Hepatocyte (in vitro differentiated cells): ENCODE measurements around the gene NDUFB11. TPM values are rescaled to one million over a fixed set of nuclear protein-coding genes. Genes with fewer than 3 reads are reported as not detected.

ENCODE experiments used
- DNase-seq: peaks from one replicate; pipeline ENCODE4 v3.0.0-alpha.2; 2016; ENCODE audit warnings: low spot score
- H2AFZ ChIP-seq: fragments of 200-600 bp; sonication (generic); 2 replicates; pipeline ENCODE4 v1.6.0; 2016; ENCODE audit warnings: antibody characterized with exemption, mild to moderate bottlenecking
- H3K27ac ChIP-seq: fragments of 200-600 bp; sonication (generic); 2 replicates; pipeline ENCODE4 v1.5.1; 2016; ENCODE audit warnings: mild to moderate bottlenecking
- H3K27me3 ChIP-seq: fragments of 200-600 bp; sonication (generic); 2 replicates; pipeline ENCODE4 v1.6.1; 2016
- H3K36me3 ChIP-seq: fragments of 200-600 bp; sonication (generic); replicated peaks from 2 replicates; pipeline ENCODE4 v1.5.1; 2016; ENCODE audit warnings: low read depth; ENCODE audit not compliant: insufficient read depth
- H3K4me1 ChIP-seq: fragments of 200-600 bp; sonication (generic); 2 replicates; pipeline ENCODE4 v1.5.1; 2016; ENCODE audit warnings: mild to moderate bottlenecking, moderate library complexity; ENCODE audit not compliant: insufficient read depth
- H3K4me2 ChIP-seq: fragments of 200-600 bp; sonication (generic); 2 replicates; pipeline ENCODE4 v1.6.0; 2016
- H3K4me3 ChIP-seq: fragments of 200-600 bp; sonication (generic); 2 replicates; pipeline ENCODE4 v1.5.1; 2016; ENCODE audit warnings: mild to moderate bottlenecking
- H3K79me2 ChIP-seq: fragments of 200-600 bp; sonication (generic); 2 replicates; pipeline ENCODE4 v1.6.0; 2017; ENCODE audit warnings: mild to moderate bottlenecking
- H3K9me2 ChIP-seq: fragments of 200-600 bp; sonication (generic); replicated peaks from 2 replicates; pipeline ENCODE4 v1.6.0; 2017; ENCODE audit warnings: mild to moderate bottlenecking; ENCODE audit not compliant: insufficient read depth
- H3K9me3 ChIP-seq: fragments of 200-600 bp; sonication (generic); 2 replicates; pipeline ENCODE4 v1.5.1; 2016; ENCODE audit warnings: low read depth, mild to moderate bottlenecking
- H4K20me1 ChIP-seq: fragments of 200-600 bp; sonication (generic); 2 replicates; pipeline ENCODE4 v1.6.0; 2016; ENCODE audit warnings: mild to moderate bottlenecking; ENCODE audit not compliant: insufficient read depth, poor library complexity, severe bottlenecking
- CTCF ChIP-seq: fragments of 200-600 bp; sonication (generic); IDR thresholded peaks from 2 replicates; pipeline ENCODE4 v1.5.1; 2016; ENCODE audit warnings: antibody characterized with exemption, mild to moderate bottlenecking; ENCODE audit not compliant: poor library complexity
- EZH2 ChIP-seq: fragments of 200-600 bp; sonication (generic); IDR thresholded peaks from 2 replicates; pipeline ENCODE4 v1.6.1; 2016; ENCODE audit warnings: antibody characterized with exemption, mild to moderate bottlenecking, borderline replicate concordance
- EZH2phosphoT487 ChIP-seq: fragments of 200-600 bp; sonication (generic); IDR thresholded peaks from one replicate; pipeline ENCODE4 v1.6.1; 2018; ENCODE audit warnings: antibody characterized with exemption, mild to moderate bottlenecking, low read depth, moderate library complexity; ENCODE audit not compliant: unreplicated experiment, severe bottlenecking
- WGBS: methylation state at CpG from one replicate; pipeline ENCODE4 v1.1.6; 2016; ENCODE audit warnings: low lambda C conversion rate; ENCODE audit errors: missing lambda C conversion rate; 5-methylcytosine and 5-hydroxymethylcytosine counted together
- polyA plus RNA-seq: library from polyadenylated mRNA; unstranded; fragments of >200 nt; fragmentation: Nextera tagmentation; extraction: Ambion mirVana; gene quantifications from 2 replicates; pipeline ENCODE4 v1.2.1, GENCODE V29; 2016
- total RNA-seq: library from RNA; depleted of rRNA; stranded (reverse); fragments of >200 nt; gene quantifications from 2 replicates; pipeline ENCODE4 v1.2.3, GENCODE V29; 2014

Gene NDUFB11
- total and polyA plus RNA-seq, 2 experiments from 2014 or later: 65.4 to 168 TPM

DNA sequence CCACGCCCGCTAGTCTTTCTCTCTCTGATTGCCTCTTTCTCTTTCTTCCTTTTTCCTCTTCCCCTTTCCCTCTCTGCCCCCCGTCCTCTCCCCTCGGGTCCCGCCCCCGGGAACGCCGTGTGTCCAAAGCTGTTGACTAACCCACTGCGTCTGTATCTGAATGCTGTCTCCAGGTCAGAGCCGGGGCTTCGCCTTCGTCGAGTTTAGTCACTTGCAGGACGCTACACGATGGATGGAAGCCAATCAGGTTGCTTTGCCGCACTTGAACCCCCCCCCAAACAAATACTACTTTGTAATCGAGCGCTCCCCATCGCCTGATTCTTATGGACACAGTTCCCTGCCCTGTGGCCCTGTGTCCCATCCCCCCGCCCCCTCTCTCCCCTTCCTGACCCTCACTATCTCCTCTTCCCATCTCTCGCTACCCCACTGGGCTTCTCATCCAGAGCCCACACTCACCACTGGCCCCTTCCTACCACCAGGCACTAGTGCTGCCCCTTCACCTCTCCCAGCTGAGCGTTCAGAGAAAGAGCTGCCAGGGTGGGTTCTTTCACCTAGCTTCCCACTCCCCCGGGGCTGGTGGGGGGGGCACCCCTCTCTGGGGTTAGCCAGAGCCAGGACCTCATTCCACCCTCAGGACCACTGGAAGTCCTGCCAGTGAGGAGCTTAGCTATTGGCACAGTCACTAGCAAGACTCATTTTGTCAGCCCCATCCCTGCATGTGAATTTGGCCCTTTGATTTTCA, 30.5 kb upstream of the NDUFB11 start:
- Histone ChIP-seq H3K27ac (no peak overlapping the region), H3K9me2 (no peaks in the 10 kb centered on the region), H3K4me3 (no peak overlapping the region), H3K4me1 (no peaks in the 10 kb centered on the region), H3K9me3 (no peaks in the 10 kb centered on the region), H3K4me2 (no peak overlapping the region), H2AFZ (no peak overlapping the region), H3K27me3 (no peaks in the 10 kb centered on the region), H3K36me3 (no peaks in the 10 kb centered on the region), H4K20me1 (no peaks in the 10 kb centered on the region), H3K79me2 (no peaks in the 10 kb centered on the region)
- 91% methylated on average over 14 of the region's 23 CpGs for WGBS
- TF ChIP-seq EZH2 (no peak), CTCF (no peak), EZH2phosphoT487 (no peak)
- DNase-seq: peak; percentile 2

- Histone ChIP-seq H2AFZ (no peak overlapping the region), H3K4me3 (no peak overlapping the region), H4K20me1 (no peaks in the 10 kb centered on the region), H3K27me3 (no peaks in the 10 kb centered on the region), H3K4me2 (no peak overlapping the region), H3K79me2 (no peaks in the 10 kb centered on the region), H3K9me2 (no peaks in the 10 kb centered on the region), H3K36me3 (no peaks in the 10 kb centered on the region), H3K9me3 (no peaks in the 10 kb centered on the region), H3K4me1 (no peaks in the 10 kb centered on the region), H3K27ac (no peak overlapping the region)
- 87% methylated on average over 12 of the region's 12 CpGs for WGBS
- DNase-seq: no peak
- no peak for TF ChIP-seq CTCF
- TF ChIP-seq EZH2: no peak
- TF ChIP-seq EZH2phosphoT487: no peak
Measured at GRCh38 chrX:47174376-47174775, 29.9 kb upstream of the NDUFB11 start.

GRCh38 chrX:47172971-47173792, 28.7 kb upstream of the NDUFB11 start:
- Histone ChIP-seq H3K4me1 (no peaks in the 10 kb centered on the region), H2AFZ (no peak overlapping the region), H3K79me2 (peaks cover 1% of the 10 kb centered on the region), H3K9me3 (no peaks in the 10 kb centered on the region), H3K4me2 (no peak overlapping the region), H3K27ac (no peak overlapping the region), H3K4me3 (no peak overlapping the region), H3K36me3 (no peaks in the 10 kb centered on the region), H3K9me2 (no peaks in the 10 kb centered on the region), H3K27me3 (no peaks in the 10 kb centered on the region), H4K20me1 (no peaks in the 10 kb centered on the region)
- 86% methylated on average over 18 of the region's 18 CpGs for WGBS
- TF ChIP-seq CTCF (no peak), EZH2 (no peak), EZH2phosphoT487 (no peak)
- no peak for DNase-seq
